H9 (cell line): ENCODE measurements around the gene EDNRA. TPM values are rescaled to one million over a fixed set of nuclear protein-coding genes. Genes with fewer than 3 reads are reported as not detected.

Experiments used
- DNase-seq: peaks from one replicate; pipeline ENCODE4 v3.0.0-alpha.2; 2017
- H2AFZ ChIP-seq: one replicate; pipeline ENCODE4 v1.6.1; 2013; ENCODE audit warnings: mild to moderate bottlenecking, low read length, control low read depth, moderate library complexity
- H2AK5ac ChIP-seq: 2 replicates; pipeline ENCODE4 v1.6.1; 2013; ENCODE audit warnings: low read length, control low read depth, mixed read lengths; ENCODE audit not compliant: insufficient read length
- H2BK120ac ChIP-seq: one replicate; pipeline ENCODE4 v1.6.1; 2013; ENCODE audit warnings: low read depth, mild to moderate bottlenecking, low read length, control low read depth, inconsistent platforms; ENCODE audit not compliant: poor library complexity, severe bottlenecking
- H2BK12ac ChIP-seq: 2 replicates; pipeline ENCODE4 v1.6.1; 2013; ENCODE audit warnings: low read length, control low read depth, mixed read lengths, low read depth; ENCODE audit not compliant: insufficient read length
- H2BK15ac ChIP-seq: 2 replicates; pipeline ENCODE4 v1.6.1; 2013; ENCODE audit warnings: low read depth, low read length, control low read depth
- H2BK20ac ChIP-seq: one replicate; pipeline ENCODE4 v1.6.1; 2013; ENCODE audit warnings: low read depth, mild to moderate bottlenecking, low read length, control low read depth, inconsistent platforms; ENCODE audit not compliant: poor library complexity, severe bottlenecking
- H2BK5ac ChIP-seq: 2 replicates; pipeline ENCODE4 v1.6.1; 2013; ENCODE audit warnings: low read length, control low read depth, mixed read lengths; ENCODE audit not compliant: insufficient read length
- H3K14ac ChIP-seq: 2 replicates; pipeline ENCODE4 v1.6.1; 2013; ENCODE audit warnings: low read length, control low read depth; ENCODE audit not compliant: insufficient read depth
- H3K18ac ChIP-seq: 2 replicates; pipeline ENCODE4 v1.6.1; 2013; ENCODE audit warnings: low read depth, mild to moderate bottlenecking, mixed read lengths, low read length, control low read depth; ENCODE audit not compliant: insufficient read length
- H3K23ac ChIP-seq: 2 replicates; pipeline ENCODE4 v1.6.1; 2013; ENCODE audit warnings: low read length, control low read depth, mixed read lengths, low read depth; ENCODE audit not compliant: insufficient read length
- H3K23me2 ChIP-seq: 2 replicates; pipeline ENCODE4 v1.6.1; 2013; ENCODE audit warnings: low read depth, mild to moderate bottlenecking, mixed read lengths, low read length, control low read depth; ENCODE audit not compliant: insufficient read length, poor library complexity, severe bottlenecking
- H3K27ac ChIP-seq: 2 replicates; pipeline ENCODE4 v1.5.1; 2013; ENCODE audit warnings: low read length, control low read depth, mixed read lengths, low read depth; ENCODE audit not compliant: insufficient read length
- H3K27me3 ChIP-seq: 2 replicates; pipeline ENCODE4 v1.6.1; 2013; ENCODE audit warnings: low read length, control low read depth, inconsistent platforms; ENCODE audit not compliant: insufficient read depth
- H3K4ac ChIP-seq: 2 replicates; pipeline ENCODE4 v1.6.1; 2013; ENCODE audit warnings: low read depth, mild to moderate bottlenecking, control low read depth, inconsistent platforms, low read length, moderate library complexity
- H3K4me1 ChIP-seq: 2 replicates; pipeline ENCODE4 v1.6.1; 2013; ENCODE audit warnings: low read length, control low read depth, inconsistent platforms; ENCODE audit not compliant: insufficient read depth
- H3K4me2 ChIP-seq: 2 replicates; pipeline ENCODE4 v1.6.1; 2013; ENCODE audit warnings: low read length, control low read depth, mixed read lengths; ENCODE audit not compliant: insufficient read length, insufficient read depth
- H3K56ac ChIP-seq: 2 replicates; pipeline ENCODE4 v1.6.1; 2013; ENCODE audit warnings: low read depth, mild to moderate bottlenecking, mixed read lengths, low read length, control low read depth; ENCODE audit not compliant: insufficient read length
- H3K79me1 ChIP-seq: 2 replicates; pipeline ENCODE4 v1.6.1; 2013; ENCODE audit warnings: low read depth, mild to moderate bottlenecking, moderate library complexity, low read length, control low read depth, inconsistent platforms; ENCODE audit not compliant: insufficient read depth, poor library complexity, severe bottlenecking
- H3K79me2 ChIP-seq: 2 replicates; pipeline ENCODE4 v1.6.1; 2013; ENCODE audit warnings: low read length, control low read depth, inconsistent platforms; ENCODE audit not compliant: insufficient read depth
- H3K9ac ChIP-seq: 2 replicates; pipeline ENCODE4 v1.6.1; 2013; ENCODE audit warnings: low read length, control low read depth, mixed read lengths; ENCODE audit not compliant: insufficient read length; ENCODE audit errors: extremely low read depth
- H3K9me3 ChIP-seq: one replicate; pipeline ENCODE4 v1.6.1; 2013; ENCODE audit warnings: low read depth, low read length, inconsistent platforms; ENCODE audit not compliant: control insufficient read depth
- H3T11ph ChIP-seq: one replicate; pipeline ENCODE4 v1.6.1; 2013; ENCODE audit warnings: mild to moderate bottlenecking, low read length, control low read depth, inconsistent platforms
- H4K20me1 ChIP-seq: one replicate; pipeline ENCODE4 v1.6.1; 2013; ENCODE audit not compliant: control insufficient read depth, insufficient read length, insufficient read depth
- H4K5ac ChIP-seq: 2 replicates; pipeline ENCODE4 v1.6.1; 2013; ENCODE audit warnings: low read depth, mild to moderate bottlenecking, mixed read lengths, low read length, control low read depth; ENCODE audit not compliant: insufficient read length
- H4K8ac ChIP-seq: replicated peaks from 2 replicates; pipeline ENCODE4 v1.6.1; 2013; ENCODE audit warnings: low read length, control low read depth, mixed read lengths, low read depth; ENCODE audit not compliant: insufficient read length
- H4K91ac ChIP-seq: 2 replicates; pipeline ENCODE4 v1.6.1; 2013; ENCODE audit warnings: low read depth, mild to moderate bottlenecking, moderate library complexity, mixed read lengths, low read length, control low read depth; ENCODE audit not compliant: insufficient read length
- H3K27ac Mint-ChIP-seq, 3 experiments: 2 replicates in 2 of 3; 3 replicates in 1 of 3; pipeline ENCODE4 v1.8.0; 2020 to 2021; ENCODE audit warnings: mixed read lengths in 3 of 3, mild to moderate bottlenecking in 1 of 3, moderate library complexity in 1 of 3
- H3K27me3 Mint-ChIP-seq: 2 replicates; pipeline ENCODE4 v1.8.0; 2021; ENCODE audit warnings: low read depth, mild to moderate bottlenecking, moderate library complexity, mixed read lengths
- H3K36me3 Mint-ChIP-seq, 3 experiments: 2 replicates in 2 of 3; 3 replicates in 1 of 3; pipeline ENCODE4 v1.8.0; 2020 to 2021; ENCODE audit warnings: low read depth in 3 of 3, mixed read lengths in 3 of 3; ENCODE audit not compliant: insufficient read depth in 1 of 3
- H3K4me1 Mint-ChIP-seq, 2 experiments: 2 replicates each; pipeline ENCODE4 v1.8.0; 2020; ENCODE audit warnings: mixed read lengths in 2 of 2
- H3K4me3 Mint-ChIP-seq, 2 experiments: 2 replicates in 1 of 2; 3 replicates in 1 of 2; pipeline ENCODE4 v1.8.0; 2020 to 2021; ENCODE audit warnings: mild to moderate bottlenecking in 2 of 2, mixed read lengths in 2 of 2, moderate library complexity in 1 of 2
- H3K9me3 Mint-ChIP-seq, 2 experiments: 2 replicates in 1 of 2; 3 replicates in 1 of 2; pipeline ENCODE4 v1.8.0; 2020; ENCODE audit warnings: mild to moderate bottlenecking in 2 of 2, mixed read lengths in 2 of 2, moderate library complexity in 1 of 2
- WGBS: extraction: QIAGEN DNeasy Blood & Tissue Kit; methylation state at CpG from one replicate; pipeline ENCODE4 v1.1.7; 2013; ENCODE audit warnings: missing lambda C conversion rate, low lambda C conversion rate, mixed read lengths; ENCODE audit not compliant: insufficient read length; ENCODE audit errors: extremely low coverage; 5-methylcytosine and 5-hydroxymethylcytosine counted together
- total RNA-seq: library from RNA; stranded (reverse); gene quantifications from 2 replicates; pipeline ENCODE4 v1.2.1, GENCODE V29; 2021
- TF ChIP-seq, protein P1 (sequence below): fragments of 200-600 bp; sonication (generic); conservative IDR thresholded peaks from 3 replicates; pipeline ENCODE4 v1.8.0; 2021; ENCODE audit warnings: antibody characterized with exemption, mild to moderate bottlenecking

The EDNRA gene
- total RNA-seq, 1 experiment from 2014 or later = 1.6 TPM

DNA sequence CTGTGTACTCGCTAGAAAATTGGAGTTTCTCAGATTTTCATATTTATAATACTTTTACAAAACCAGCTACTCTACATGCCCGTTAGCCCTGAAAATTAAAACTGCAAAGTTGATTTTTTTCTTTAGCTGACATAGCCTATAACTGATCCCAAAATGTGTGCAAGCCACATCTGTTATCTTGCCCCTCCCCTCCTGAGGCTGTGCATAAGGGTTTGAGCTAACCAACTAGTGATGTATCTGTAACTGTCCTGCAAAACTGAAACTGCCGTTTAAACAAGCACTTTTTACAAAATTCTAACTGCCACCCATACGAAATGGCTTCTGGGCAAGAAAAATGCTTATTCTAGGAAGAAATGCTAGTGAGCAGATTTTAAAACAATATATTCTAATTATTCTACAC lies 59.1 kb downstream of the EDNRA start:
- Histone ChIP-seq H3K4me1 (peaks cover 4% of the 10 kb centered on the region; the same call in 1 of the 2 replicates), H2BK120ac (no peak overlapping the region), H3T11ph (no peak overlapping the region), H3K27me3 (no peaks in the 10 kb centered on the region), H2BK12ac (no peak overlapping the region), H4K5ac (no peak overlapping the region), H3K56ac (no peak overlapping the region), H2AFZ (no peak overlapping the region), H3K79me2 (no peaks in the 10 kb centered on the region), H2BK5ac (no peak overlapping the region), H3K27ac (no peak overlapping the region), H3K23ac (no peak overlapping the region), H3K4me2 (no peak overlapping the region), H3K9me3 (no peaks in the 10 kb centered on the region), H4K8ac (no peak overlapping the region), H3K23me2 (no peaks in the 10 kb centered on the region), H4K91ac (no peak overlapping the region), H3K18ac (no peak overlapping the region), H4K20me1 (no peaks in the 10 kb centered on the region), H2BK15ac (no peak overlapping the region), H3K79me1 (no peaks in the 10 kb centered on the region), H2BK20ac (no peak overlapping the region), H3K14ac (no peak overlapping the region), H3K4ac (no peak overlapping the region), H2AK5ac (no peak overlapping the region), H3K9ac (no peak overlapping the region)
- Mint-ChIP-seq H3K4me3 (no peak overlapping the region), H3K9me3 (no peaks in the 10 kb centered on the region), H3K27ac (no peak overlapping the region), H3K4me1 (peaks cover 8 to 12% of the 10 kb centered on the region in 2 experiments), H3K36me3 (no peaks in the 10 kb centered on the region), H3K27me3 (no peaks in the 10 kb centered on the region)
- no CpG with 5 or more reads among the region's 4 CpGs for WGBS
- no peak for DNase-seq
- TF ChIP-seq, protein P1, sequence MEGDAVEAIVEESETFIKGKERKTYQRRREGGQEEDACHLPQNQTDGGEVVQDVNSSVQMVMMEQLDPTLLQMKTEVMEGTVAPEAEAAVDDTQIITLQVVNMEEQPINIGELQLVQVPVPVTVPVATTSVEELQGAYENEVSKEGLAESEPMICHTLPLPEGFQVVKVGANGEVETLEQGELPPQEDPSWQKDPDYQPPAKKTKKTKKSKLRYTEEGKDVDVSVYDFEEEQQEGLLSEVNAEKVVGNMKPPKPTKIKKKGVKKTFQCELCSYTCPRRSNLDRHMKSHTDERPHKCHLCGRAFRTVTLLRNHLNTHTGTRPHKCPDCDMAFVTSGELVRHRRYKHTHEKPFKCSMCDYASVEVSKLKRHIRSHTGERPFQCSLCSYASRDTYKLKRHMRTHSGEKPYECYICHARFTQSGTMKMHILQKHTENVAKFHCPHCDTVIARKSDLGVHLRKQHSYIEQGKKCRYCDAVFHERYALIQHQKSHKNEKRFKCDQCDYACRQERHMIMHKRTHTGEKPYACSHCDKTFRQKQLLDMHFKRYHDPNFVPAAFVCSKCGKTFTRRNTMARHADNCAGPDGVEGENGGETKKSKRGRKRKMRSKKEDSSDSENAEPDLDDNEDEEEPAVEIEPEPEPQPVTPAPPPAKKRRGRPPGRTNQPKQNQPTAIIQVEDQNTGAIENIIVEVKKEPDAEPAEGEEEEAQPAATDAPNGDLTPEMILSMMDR = no peak
